ENCODE data around the gene GRM2.

- TF ChIP-seq POLR2AphosphoS5 (IDR thresholded peaks at IDR 0.05; ENCODE audit: low read depth, low read length) (no peak), POLR2A (IDR thresholded peaks at IDR 0.05; ENCODE audit: low read depth, low read length) (no peak), TAF1 (IDR thresholded peaks at IDR 0.05; ENCODE audit: low read depth, low read length) (no peak)
Measured at GRCh38 chr3:51698209-51698608, 8.7 kb upstream of the GRM2 start.
